H1 (cell line): ENCODE measurements around the gene PITX3. TPM values are rescaled to one million over a fixed set of nuclear protein-coding genes. Genes with fewer than 3 reads are reported as not detected.

Experiments used
- CTCF ChIA-PET: fragments of 300-600 bp; sonication (Branson Sonifier 250); formaldehyde crosslinking; loops from one replicate; lab custom pipeline; 2021; ENCODE audit not compliant: partially characterized antibody; lab: Charles Lee
- POLR2A ChIA-PET: fragments of 300-600 bp; sonication (Branson Sonifier 250); formaldehyde crosslinking; loops from one replicate; lab custom pipeline; 2021; ENCODE audit warnings: inconsistent platforms; ENCODE audit not compliant: partially characterized antibody; lab: Charles Lee
- DNase-seq, 2 experiments: peaks; one replicate each; pipeline versions ENCODE4 v3.0.0 to v3.0.0-alpha.2; 2010 to 2022; ENCODE audit warnings: low spot score in 2 of 2, low read depth in 1 of 2, mixed read lengths in 1 of 2
- FAIRE-seq: peaks from 2 replicates; lab custom pipeline; 2011; peaks lifted over from hg19 to GRCh38; lab: Jason Lieb, UNC
- H2AFZ ChIP-seq: 2 replicates; pipeline ENCODE4 v1.8.1; 2012; ENCODE audit warnings: low read length, inconsistent platforms
- H2AK5ac ChIP-seq: 2 replicates; pipeline ENCODE4 v1.6.1; 2013; ENCODE audit warnings: low read depth, low read length
- H2BK120ac ChIP-seq: replicated peaks from 2 replicates; pipeline ENCODE3; 2013; ENCODE audit warnings: low read depth, low read length, inconsistent platforms
- H2BK12ac ChIP-seq: 2 replicates; pipeline ENCODE4 v1.6.1; 2013; ENCODE audit warnings: low read depth, low read length
- H2BK15ac ChIP-seq: 2 replicates; pipeline ENCODE4 v1.6.1; 2013; ENCODE audit warnings: low read length
- H2BK20ac ChIP-seq: 2 replicates; pipeline ENCODE4 v1.6.1; 2013; ENCODE audit warnings: low read length
- H2BK5ac ChIP-seq: 2 replicates; pipeline ENCODE4 v1.6.1; 2013; ENCODE audit warnings: low read depth, low read length
- H3K14ac ChIP-seq: 2 replicates; pipeline ENCODE4 v1.6.1; 2013; ENCODE audit warnings: inconsistent platforms; ENCODE audit not compliant: insufficient read length
- H3K18ac ChIP-seq: 2 replicates; pipeline ENCODE4 v1.6.1; 2013; ENCODE audit warnings: low read length; ENCODE audit errors: extremely low read depth
- H3K23ac ChIP-seq: 2 replicates; pipeline ENCODE4 v1.6.1; 2013; ENCODE audit warnings: inconsistent platforms; ENCODE audit not compliant: insufficient read length
- H3K23me2 ChIP-seq: 2 replicates; pipeline ENCODE4 v1.6.1; 2013; ENCODE audit warnings: low read depth, low read length
- H3K27ac ChIP-seq: 2 replicates; pipeline ENCODE4 v1.6.1; 2011; ENCODE audit warnings: low read depth, low read length, inconsistent platforms
- H3K27me3 ChIP-seq, 4 experiments: replicated peaks in 1 of 4; 1 replicate in 1 of 4; 2 replicates in 3 of 4; pipeline versions ENCODE4 v1.6.1 to v1.8.1; 2011 to 2013; ENCODE audit warnings: low read length in 3 of 4, mild to moderate bottlenecking in 3 of 4, inconsistent platforms in 2 of 4, mixed read lengths in 2 of 4, moderate library complexity in 1 of 4; ENCODE audit not compliant: control insufficient read depth in 3 of 4, insufficient read depth in 3 of 4; ENCODE audit errors: extremely low read depth in 1 of 4
- H3K36me3 ChIP-seq, 4 experiments: 2 replicates each; pipeline versions ENCODE4 v1.6.1 to v1.8.1; 2011 to 2013; ENCODE audit warnings: mild to moderate bottlenecking in 4 of 4, low read length in 3 of 4, moderate library complexity in 2 of 4, control low read depth in 1 of 4, inconsistent platforms in 1 of 4; ENCODE audit not compliant: insufficient read depth in 4 of 4, control insufficient read depth in 2 of 4
- H3K4ac ChIP-seq: replicated peaks from 2 replicates; pipeline ENCODE3; 2013; ENCODE audit warnings: low read length, low read depth, mixed read lengths, inconsistent platforms; ENCODE audit not compliant: insufficient read length
- H3K4me1 ChIP-seq, 4 experiments: replicated peaks in 1 of 4; 1 replicate in 1 of 4; 2 replicates in 3 of 4; pipeline versions ENCODE4 v1.6.1 to v1.8.1; 2011 to 2013; ENCODE audit warnings: low read length in 3 of 4, inconsistent platforms in 2 of 4, mixed read lengths in 1 of 4; ENCODE audit not compliant: insufficient read depth in 4 of 4, control insufficient read depth in 3 of 4
- H3K4me2 ChIP-seq, 2 experiments: 2 replicates each; pipeline versions ENCODE4 v1.6.1 to v1.8.1; 2011 to 2013; ENCODE audit warnings: low read depth in 2 of 2, low read length in 2 of 2, control low read depth in 1 of 2, inconsistent platforms in 1 of 2, mild to moderate bottlenecking in 1 of 2; ENCODE audit not compliant: insufficient read depth in 1 of 2
- H3K4me3 ChIP-seq, 4 experiments: fragments of 200-600, 300-600 bp in 1 of 4; sonication (generic), shearing (Covaris generic), sonication (Bioruptor Twin) in 1 of 4; 2 replicates each; pipeline versions ENCODE4 v1.5.1 to v1.8.1; 2011 to 2016; ENCODE audit warnings: low read length in 4 of 4, low read depth in 3 of 4, control low read depth in 2 of 4, inconsistent platforms in 2 of 4, mild to moderate bottlenecking in 2 of 4, mixed read lengths in 1 of 4, moderate library complexity in 1 of 4; ENCODE audit not compliant: insufficient read depth in 2 of 4; ENCODE audit errors: extremely low read depth in 1 of 4
- H3K56ac ChIP-seq: replicated peaks from 2 replicates; pipeline ENCODE3; 2013; ENCODE audit warnings: low read depth, mild to moderate bottlenecking, mixed read lengths, low read length, inconsistent platforms; ENCODE audit not compliant: insufficient read length
- H3K79me1 ChIP-seq: 2 replicates; pipeline ENCODE4 v1.6.1; 2013; ENCODE audit warnings: low read depth, low read length, control low read depth
- H3K79me2 ChIP-seq, 2 experiments: 2 replicates each; pipeline versions ENCODE4 v1.6.1 to v1.8.1; 2012 to 2013; ENCODE audit warnings: low read length in 2 of 2, mild to moderate bottlenecking in 2 of 2, inconsistent platforms in 1 of 2; ENCODE audit not compliant: insufficient read depth in 2 of 2, control insufficient read depth in 1 of 2
- H3K9ac ChIP-seq, 4 experiments: replicated peaks in 1 of 4; 1 replicate in 1 of 4; 2 replicates in 3 of 4; pipeline versions ENCODE4 v1.6.1 to v1.8.1; 2011 to 2013; ENCODE audit warnings: low read depth in 3 of 4, low read length in 3 of 4, control low read depth in 2 of 4, mild to moderate bottlenecking in 2 of 4, moderate library complexity in 2 of 4, inconsistent platforms in 1 of 4; ENCODE audit errors: extremely low read depth in 1 of 4
- H3K9me3 ChIP-seq, 2 experiments: 2 replicates each; pipeline versions ENCODE4 v1.6.1 to v1.8.1; 2012 to 2013; ENCODE audit warnings: mild to moderate bottlenecking in 2 of 2, moderate library complexity in 2 of 2, control low read depth in 1 of 2, inconsistent platforms in 1 of 2, low read depth in 1 of 2, low read length in 1 of 2, mixed read lengths in 1 of 2; ENCODE audit not compliant: insufficient read depth in 2 of 2
- H4K20me1 ChIP-seq, 2 experiments: replicated peaks in 1 of 2; 2 replicates each; pipeline versions ENCODE3 to v1.8.1; 2011 to 2013; ENCODE audit warnings: inconsistent platforms in 2 of 2, low read length in 2 of 2, mild to moderate bottlenecking in 1 of 2; ENCODE audit not compliant: insufficient read depth in 2 of 2, control insufficient read depth in 1 of 2
- H4K5ac ChIP-seq: 2 replicates; pipeline ENCODE4 v1.6.1; 2013; ENCODE audit warnings: low read length, low read depth, mixed read lengths, inconsistent platforms; ENCODE audit not compliant: insufficient read length
- H4K8ac ChIP-seq: 2 replicates; pipeline ENCODE4 v1.8.0; 2013; ENCODE audit warnings: mild to moderate bottlenecking, moderate library complexity, low read length, inconsistent platforms; ENCODE audit not compliant: insufficient read depth; ENCODE audit errors: extremely low read depth
- H4K91ac ChIP-seq: replicated peaks from 2 replicates; pipeline ENCODE3; 2013; ENCODE audit warnings: low read length, mixed read lengths, inconsistent platforms; ENCODE audit not compliant: insufficient read length
- BCL11A ChIP-seq, 2 experiments: IDR thresholded peaks; one replicate each; pipeline ENCODE4 v1.6.1; 2011; ENCODE audit warnings: low read depth in 2 of 2, low read length in 2 of 2, mild to moderate bottlenecking in 2 of 2
- CBX5 ChIP-seq: fragments of 300-800, 300-1000 bp; sonication (generic); IDR thresholded peaks from 2 replicates; pipeline ENCODE4 v1.7.1; 2016; ENCODE audit warnings: antibody characterized with exemption, low read length, low read depth
- CBX8 ChIP-seq: fragments of 300-800, 300-1000 bp; sonication (generic); IDR thresholded peaks from 2 replicates; pipeline ENCODE4 v1.7.1; 2016; ENCODE audit warnings: low read depth, low read length, borderline replicate concordance
- CEBPB ChIP-seq: IDR thresholded peaks from 2 replicates; pipeline ENCODE4 v1.6.1; 2012; ENCODE audit warnings: low read depth, low read length
- CHD2 ChIP-seq: IDR thresholded peaks from 2 replicates; pipeline ENCODE4 v1.6.1; 2012; ENCODE audit warnings: low read length, improper control_type of control experiment
- JUN ChIP-seq: IDR thresholded peaks from 2 replicates; pipeline ENCODE4 v1.6.1; 2011; ENCODE audit warnings: low read depth, mild to moderate bottlenecking, improper control_type of control experiment, low read length
- NRF1 ChIP-seq: IDR thresholded peaks from 2 replicates; pipeline ENCODE4 v1.6.1; 2011; ENCODE audit warnings: mild to moderate bottlenecking, low read depth, low read length, improper control_type of control experiment
- POU5F1 ChIP-seq: IDR thresholded peaks from 2 replicates; pipeline ENCODE4 v1.6.1; 2011; ENCODE audit warnings: low read depth, mild to moderate bottlenecking, low read length, moderate library complexity
- RAD21 ChIP-seq, 2 experiments: IDR thresholded peaks in 1 of 2; conservative IDR thresholded peaks in 1 of 2; 2 replicates each; pipeline ENCODE4 v1.6.1; 2011; ENCODE audit warnings: low read depth in 2 of 2, low read length in 2 of 2, improper control_type of control experiment in 1 of 2, inconsistent platforms in 1 of 2, mild to moderate bottlenecking in 1 of 2, moderate library complexity in 1 of 2
- RNF2 ChIP-seq: fragments of 200-900, 300-1000 bp; sonication (generic); IDR thresholded peaks from 2 replicates; pipeline ENCODE4 v1.7.1; 2016; ENCODE audit warnings: borderline replicate concordance, low read depth, mild to moderate bottlenecking, antibody characterized with exemption, low read length; ENCODE audit not compliant: poor library complexity, severe bottlenecking; ENCODE audit errors: missing control alignments
- SIX5 ChIP-seq: IDR thresholded peaks from 2 replicates; pipeline ENCODE4 v1.6.1; 2011; ENCODE audit warnings: mild to moderate bottlenecking, low read depth, low read length
- SP4 ChIP-seq: IDR thresholded peaks from 2 replicates; pipeline ENCODE4 v1.6.1; 2012; ENCODE audit warnings: low read length, inconsistent platforms
- SUZ12 ChIP-seq: fragments of 200-600 bp; sonication (generic); IDR thresholded peaks from 2 replicates; pipeline ENCODE4 v1.6.1; 2012; ENCODE audit warnings: mild to moderate bottlenecking, inconsistent platforms, low read length, moderate library complexity, mixed read lengths
- YY1 ChIP-seq: IDR thresholded peaks from 2 replicates; pipeline ENCODE4 v1.6.1; 2011; ENCODE audit warnings: low read depth, mild to moderate bottlenecking, low read length
- WGBS, 2 experiments: shearing (Covaris generic) in 1 of 2; methylation state at CpG; one replicate each; pipeline versions ENCODE4 v1.1.6 to v1.1.7; 2013 to 2015; ENCODE audit warnings: low lambda C conversion rate in 2 of 2, mixed read lengths in 2 of 2, inconsistent platforms in 1 of 2, low coverage in 1 of 2, missing lambda C conversion rate in 1 of 2; ENCODE audit not compliant: insufficient replicate concordance in 2 of 2, insufficient coverage in 1 of 2, insufficient read length in 1 of 2; ENCODE audit errors: extremely low coverage in 1 of 2, missing lambda C conversion rate in 1 of 2; 5-methylcytosine and 5-hydroxymethylcytosine counted together
- polyA plus RNA-seq, 7 experiments: library from polyadenylated mRNA; depleted of rRNA in 3 of 7; stranded (reverse) in 5 of 7; unstranded in 2 of 7; fragments of >200 nt in 5 of 7; fragments of 200-250 nt in 2 of 7; gene quantifications; 1 replicate in 5 of 7; 2 replicates in 1 of 7; 4 replicates in 1 of 7; pipeline versions ENCODE4 v1.2.1 to v1.2.3, GENCODE V29; 2011 to 2013; ENCODE audit warnings: missing spikeins in 2 of 7, mixed read lengths in 2 of 7
- total RNA-seq: library from RNA; stranded (reverse); fragmentation: NEBNext Ultra II Directional; extraction: Animal tissue kit (Norgen Biotek cat#: 25700); gene quantifications from 2 replicates; pipeline ENCODE4 v1.2.1, GENCODE V29; 2021

The PITX3 gene
- total and polyA plus RNA-seq, 2 of the 8 experiments (the other 6 are each of a cell fraction or from before 2014, with no cell fraction given): 0.18 to 0.41 TPM

GRCh38 chr10:102241032-102241443 is 274 bp downstream of the PITX3 start:
- Histone ChIP-seq H3K56ac (no peak overlapping the region), H3K18ac (no peak overlapping the region), H3K4me3 (peak overlapping the region; percentile 33 to 64 (median 56)), H2BK20ac (no peak overlapping the region), H3K27ac (no peak overlapping the region), H4K8ac (no peak overlapping the region; the same call in 1 of the 2 replicates), H3K14ac (no peak overlapping the region), H3K4ac (no peak overlapping the region), H2BK5ac (no peak overlapping the region), H2BK120ac (no peak overlapping the region), H3K79me2 (peaks cover 0 to 3% of the 10 kb centered on the region in 2 experiments; a peak in 1 of 4 replicates), H3K23ac (no peak overlapping the region), H3K4me2 (peak overlapping the region; percentile 84 to 91), H3K36me3 (no peaks in the 10 kb centered on the region; a peak in 1 of 8 replicates), H3K9ac (no peak overlapping the region), H2BK15ac (no peak overlapping the region), H4K91ac (no peak overlapping the region), H2AFZ (no peak overlapping the region), H3K27me3 (peaks cover 48 to 73% (median 63%) of the 10 kb centered on the region in 4 experiments), H2BK12ac (no peak overlapping the region), H4K5ac (no peak overlapping the region), H3K9me3 (no peaks in the 10 kb centered on the region), H3K4me1 (peaks cover 0 to 17% (median 7%) of the 10 kb centered on the region in 4 experiments), H4K20me1 (peaks cover 0 to 9% of the 10 kb centered on the region in 2 experiments), H3K23me2 (peaks cover 12% of the 10 kb centered on the region), H2AK5ac (no peak overlapping the region), H3K79me1 (peaks cover under 1% of the 10 kb centered on the region; the same call in 1 of the 2 replicates)
- FAIRE-seq (no peak), DNase-seq (no peak)
- POLR2A ChIA-PET: interaction anchor here (0.6 to 2.1 kb wide), 4 partner anchors 10 to 111 kb away, joined by 3 to 15 read pairs (median 3); no protein-coding TSS in a partner anchor
- CTCF ChIA-PET: interaction anchor here (0.6 to 24.6 kb wide), 10 partner anchors 10 to 326 kb away, joined by 3 to 862 read pairs (median 4); no protein-coding TSS in a partner anchor
- 2% methylated on average over 12 of the region's 20 CpGs; no CpG with 5 or more reads in 1 of the 2 experiments for WGBS, 2 experiments
- TF ChIP-seq CBX5: no peak
- no peak for TF ChIP-seq SIX5
- TF ChIP-seq YY1: no peak
- no peak for TF ChIP-seq CBX8
- no peak for TF ChIP-seq NRF1
- TF ChIP-seq CEBPB: no peak
- TF ChIP-seq POU5F1: no peak
- TF ChIP-seq RAD21 (IDR thresholded peaks at IDR 0.05 in 1 of 2, conservative IDR thresholded peaks at IDR 0.05 in 1 of 2; ENCODE audit: low read depth in 2 of 2, low read length in 2 of 2): no peak
- no peak for TF ChIP-seq SP4
- peak; percentile 31 for TF ChIP-seq SUZ12
- TF ChIP-seq CHD2: no peak
- no peak for TF ChIP-seq BCL11A (IDR thresholded peaks at IDR 0.05; ENCODE audit: low read depth in 2 of 2, low read length in 2 of 2)
- TF ChIP-seq RNF2: no peak
- TF ChIP-seq JUN: no peak
